HUES6 (cell line): ENCODE results near the gene ST14.

Source experiments
- H3K27ac ChIP-seq: 2 replicates; pipeline ENCODE4 v1.7.0; 2013; ENCODE audit warnings: low read depth, mild to moderate bottlenecking, low read length, inconsistent platforms
- H3K27me3 ChIP-seq: 2 replicates; pipeline ENCODE4 v1.6.1; 2013; ENCODE audit warnings: low read length; ENCODE audit not compliant: control insufficient read depth, insufficient read depth
- H3K36me3 ChIP-seq: 2 replicates; pipeline ENCODE4 v1.6.1; 2013; ENCODE audit warnings: low read length; ENCODE audit not compliant: control insufficient read depth, insufficient read depth
- H3K4me1 ChIP-seq: 2 replicates; pipeline ENCODE4 v1.6.1; 2013; ENCODE audit warnings: low read length; ENCODE audit not compliant: control insufficient read depth, insufficient read depth
- H3K4me3 ChIP-seq: 2 replicates; pipeline ENCODE4 v1.5.1; 2013; ENCODE audit warnings: low read depth, low read length
- H3K9ac ChIP-seq: one replicate; pipeline ENCODE4 v1.6.1; 2013; ENCODE audit warnings: mild to moderate bottlenecking, low read length
- H3K9me3 ChIP-seq: 2 replicates; pipeline ENCODE4 v1.6.1; 2013; ENCODE audit warnings: low read depth, low read length; ENCODE audit not compliant: control insufficient read depth, insufficient read depth

The ST14 gene

DNA sequence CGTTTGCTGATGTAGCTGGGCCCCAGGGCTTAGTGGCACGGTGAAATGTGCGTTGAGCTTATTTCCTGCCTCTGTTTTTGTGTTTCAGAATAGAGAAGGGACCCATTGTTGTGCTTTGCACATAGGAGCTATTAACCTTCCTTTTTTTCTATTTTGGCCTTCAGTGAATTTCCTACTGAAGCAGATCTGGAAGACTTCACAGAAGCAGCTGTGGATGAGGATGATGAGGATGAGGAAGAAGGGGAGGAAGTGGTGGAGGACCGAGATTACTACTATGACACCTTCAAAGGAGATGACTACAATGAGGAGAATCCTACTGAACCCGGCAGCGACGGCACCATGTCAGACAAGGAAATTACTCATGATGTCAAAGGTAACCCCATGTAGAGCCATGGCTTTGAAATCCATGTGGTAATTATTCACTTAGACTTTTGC, 37.4 kb upstream of the ST14 start:
- no peaks in the 10 kb centered on the region for H3K4me1 ChIP-seq
- H3K27me3 ChIP-seq = no peaks in the 10 kb centered on the region
- no peak overlapping the region for H3K27ac ChIP-seq
- peaks cover 85% of the 10 kb centered on the region for H3K36me3 ChIP-seq
- no peaks in the 10 kb centered on the region for H3K9me3 ChIP-seq
- no peak overlapping the region for H3K4me3 ChIP-seq
- no peak overlapping the region for H3K9ac ChIP-seq

DNA sequence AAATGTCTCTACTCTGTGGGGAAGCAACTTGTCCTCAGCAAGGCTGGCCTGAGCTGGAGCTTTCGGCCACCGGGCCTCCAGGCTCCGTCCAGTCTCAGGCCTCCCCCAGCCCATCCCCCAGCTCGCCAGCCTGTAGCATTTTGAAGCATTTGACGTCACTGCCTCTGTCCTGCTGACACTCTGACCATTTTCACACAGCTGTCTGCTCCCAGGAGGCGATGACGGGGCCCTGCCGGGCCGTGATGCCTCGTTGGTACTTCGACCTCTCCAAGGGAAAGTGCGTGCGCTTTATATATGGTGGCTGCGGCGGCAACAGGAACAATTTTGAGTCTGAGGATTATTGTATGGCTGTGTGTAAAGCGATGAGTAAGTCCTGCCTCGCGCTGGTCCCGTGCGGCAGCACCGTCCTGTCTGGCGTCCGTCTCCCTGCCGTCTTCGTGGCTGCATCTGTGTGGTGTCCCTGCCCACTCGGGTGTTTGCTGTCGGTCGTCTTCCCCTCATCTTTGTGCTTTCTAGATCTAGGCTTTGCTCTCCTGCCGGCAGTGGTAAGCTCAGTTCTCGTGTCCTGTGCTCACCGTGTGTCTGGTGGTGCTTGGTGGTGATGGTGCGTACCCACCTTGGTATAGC, 36.1 kb upstream of the ST14 start:
- Histone ChIP-seq H3K27me3 (no peaks in the 10 kb centered on the region), H3K9ac (no peak overlapping the region), H3K4me3 (no peak overlapping the region), H3K9me3 (no peaks in the 10 kb centered on the region), H3K27ac (no peak overlapping the region), H3K4me1 (no peaks in the 10 kb centered on the region), H3K36me3 (peaks cover 94% of the 10 kb centered on the region)

DNA sequence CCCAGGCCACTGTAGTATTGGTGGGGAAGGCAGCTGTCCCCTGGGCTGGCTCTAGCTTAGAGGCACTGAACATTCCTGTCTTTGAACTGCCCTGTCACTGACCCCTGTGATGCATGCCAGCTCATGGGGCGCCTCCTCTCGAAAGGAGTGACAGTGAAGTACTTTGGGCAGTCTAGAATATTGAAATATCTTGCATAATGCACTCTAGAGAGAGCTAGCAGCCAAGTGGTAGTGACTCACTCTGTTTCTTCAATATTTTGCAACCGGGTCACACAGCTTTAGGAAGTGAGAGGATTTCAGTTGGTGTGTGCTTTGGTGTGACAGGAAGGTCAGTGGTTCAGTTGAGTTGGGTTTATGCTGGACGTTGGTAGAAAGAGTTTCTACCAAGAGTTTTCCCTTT, 35.5 kb upstream of the ST14 start:
- Histone ChIP-seq H3K27ac (no peak overlapping the region), H3K9me3 (no peaks in the 10 kb centered on the region), H3K4me1 (no peaks in the 10 kb centered on the region), H3K9ac (no peak overlapping the region), H3K27me3 (no peaks in the 10 kb centered on the region), H3K36me3 (peaks cover 94% of the 10 kb centered on the region), H3K4me3 (no peak overlapping the region)

DNA sequence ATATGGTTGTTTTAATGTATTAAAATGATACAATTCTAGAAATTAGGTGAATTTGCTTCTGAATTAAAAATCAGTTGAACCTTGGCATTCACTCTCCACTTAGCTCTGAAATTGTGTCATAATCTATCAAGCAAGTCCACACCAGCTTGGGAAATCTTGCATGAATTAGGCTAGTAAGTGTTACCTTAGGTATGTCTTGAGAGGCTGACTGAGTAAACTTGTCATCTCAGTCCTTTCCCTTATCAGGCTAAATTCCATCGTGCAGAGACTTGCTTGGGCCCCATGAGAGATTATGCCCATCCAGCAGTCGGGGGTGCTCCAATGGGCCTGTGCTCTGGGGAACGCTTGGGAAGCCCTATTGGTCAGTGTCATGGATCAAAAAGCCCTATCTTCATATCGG, 33.9 kb upstream of the ST14 start:
- no peaks in the 10 kb centered on the region for H3K4me1 ChIP-seq
- peaks cover 98% of the 10 kb centered on the region for H3K36me3 ChIP-seq
- no peak overlapping the region for H3K9ac ChIP-seq
- no peak overlapping the region for H3K4me3 ChIP-seq
- H3K27ac ChIP-seq = no peak overlapping the region
- H3K9me3 ChIP-seq = no peaks in the 10 kb centered on the region
- H3K27me3 ChIP-seq = no peaks in the 10 kb centered on the region

DNA sequence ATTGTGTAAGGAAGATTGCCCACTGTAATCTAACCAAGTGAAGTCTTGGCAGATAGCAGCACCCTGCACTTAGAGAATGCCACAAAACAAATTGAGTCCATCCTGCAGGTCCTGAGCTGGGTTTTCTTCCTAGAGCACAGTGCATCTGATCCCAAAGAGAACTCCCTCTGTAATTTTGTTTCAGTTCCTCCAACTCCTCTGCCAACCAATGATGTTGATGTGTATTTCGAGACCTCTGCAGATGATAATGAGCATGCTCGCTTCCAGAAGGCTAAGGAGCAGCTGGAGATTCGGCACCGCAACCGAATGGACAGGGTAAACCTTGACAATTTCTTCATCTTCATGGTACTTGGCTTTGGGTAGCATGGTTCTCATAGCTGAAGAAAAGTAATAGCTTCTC, 33.1 kb upstream of the ST14 start:
- Histone ChIP-seq H3K36me3 (peaks cover 99% of the 10 kb centered on the region), H3K4me1 (no peaks in the 10 kb centered on the region), H3K27me3 (no peaks in the 10 kb centered on the region), H3K9ac (no peak overlapping the region), H3K4me3 (no peak overlapping the region), H3K27ac (no peak overlapping the region), H3K9me3 (no peaks in the 10 kb centered on the region)

DNA sequence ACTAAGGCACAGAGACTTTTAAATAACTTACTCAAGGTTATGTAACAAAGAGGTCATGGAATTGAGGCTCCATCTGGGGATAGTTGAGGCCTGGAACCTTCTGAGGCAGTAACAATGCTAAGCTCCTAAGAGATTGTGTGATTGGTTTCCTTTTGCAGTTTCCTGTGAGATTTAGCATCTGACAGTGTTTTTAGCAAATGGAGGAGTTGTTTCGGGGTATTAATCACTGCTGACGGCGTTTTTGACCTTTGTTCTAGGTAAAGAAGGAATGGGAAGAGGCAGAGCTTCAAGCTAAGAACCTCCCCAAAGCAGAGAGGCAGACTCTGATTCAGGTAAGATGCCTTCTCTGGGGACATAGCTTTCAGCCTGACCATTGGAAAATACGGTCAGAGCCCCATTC, 32.1 kb upstream of the ST14 start:
- H3K9me3 ChIP-seq = peaks cover under 1% of the 10 kb centered on the region; the same call in 1 of the 2 replicates
- H3K4me3 ChIP-seq = no peak overlapping the region
- H3K27me3 ChIP-seq = no peaks in the 10 kb centered on the region
- H3K27ac ChIP-seq = no peak overlapping the region
- H3K9ac ChIP-seq = no peak overlapping the region
- no peaks in the 10 kb centered on the region for H3K4me1 ChIP-seq
- H3K36me3 ChIP-seq = peaks cover 98% of the 10 kb centered on the region

DNA sequence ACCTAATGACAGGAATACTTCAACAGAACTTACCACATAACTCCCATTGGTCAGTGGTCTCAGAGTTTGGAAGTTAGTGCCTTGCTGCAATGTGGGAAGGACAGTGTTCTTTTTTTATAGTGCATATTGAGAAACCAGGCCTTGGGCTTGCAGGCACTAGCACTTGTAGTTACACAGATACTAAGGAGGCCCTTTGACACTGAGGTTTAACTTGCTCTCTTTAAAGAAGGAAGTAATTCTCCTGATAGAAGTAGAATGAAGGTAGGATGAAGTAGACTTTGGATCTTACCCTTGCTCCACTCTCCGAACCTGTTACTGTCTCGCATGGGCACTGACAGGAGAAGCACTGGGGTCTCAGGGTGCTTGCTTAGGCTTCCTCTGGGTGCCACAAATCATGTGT, 31.0 kb upstream of the ST14 start:
- Histone ChIP-seq H3K27ac (no peak overlapping the region), H3K36me3 (peaks cover 98% of the 10 kb centered on the region)

DNA sequence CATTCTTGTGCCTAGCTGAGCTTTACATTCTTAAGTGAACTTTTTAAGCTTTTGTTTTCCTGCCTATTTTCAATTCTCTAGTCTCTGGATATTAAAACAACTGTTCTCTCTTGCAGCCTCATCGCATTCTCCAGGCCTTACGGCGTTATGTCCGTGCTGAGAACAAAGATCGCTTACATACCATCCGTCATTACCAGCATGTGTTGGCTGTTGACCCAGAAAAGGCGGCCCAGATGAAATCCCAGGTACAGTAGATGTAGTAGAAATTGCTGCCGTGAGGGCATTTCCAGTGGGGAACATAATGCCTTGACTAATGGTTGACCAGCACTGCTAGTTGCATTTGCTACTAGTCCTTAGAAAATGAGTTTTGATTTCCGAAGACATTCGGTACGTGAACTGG, 29.7 kb upstream of the ST14 start:
- Histone ChIP-seq H3K27me3 (no peaks in the 10 kb centered on the region), H3K36me3 (peaks cover 98% of the 10 kb centered on the region), H3K27ac (no peak overlapping the region), H3K4me3 (no peak overlapping the region), H3K9me3 (peaks cover 3% of the 10 kb centered on the region; the same call in 1 of the 2 replicates), H3K4me1 (no peaks in the 10 kb centered on the region), H3K9ac (no peak overlapping the region)

More for the DNA sequence above, 31.0 kb upstream of the ST14 start:
- no peaks in the 10 kb centered on the region for H3K27me3 ChIP-seq
- H3K4me3 ChIP-seq = no peak overlapping the region
- no peaks in the 10 kb centered on the region for H3K4me1 ChIP-seq
- H3K9ac ChIP-seq = no peak overlapping the region
- H3K9me3 ChIP-seq = peaks cover 3% of the 10 kb centered on the region; the same call in 1 of the 2 replicates

DNA sequence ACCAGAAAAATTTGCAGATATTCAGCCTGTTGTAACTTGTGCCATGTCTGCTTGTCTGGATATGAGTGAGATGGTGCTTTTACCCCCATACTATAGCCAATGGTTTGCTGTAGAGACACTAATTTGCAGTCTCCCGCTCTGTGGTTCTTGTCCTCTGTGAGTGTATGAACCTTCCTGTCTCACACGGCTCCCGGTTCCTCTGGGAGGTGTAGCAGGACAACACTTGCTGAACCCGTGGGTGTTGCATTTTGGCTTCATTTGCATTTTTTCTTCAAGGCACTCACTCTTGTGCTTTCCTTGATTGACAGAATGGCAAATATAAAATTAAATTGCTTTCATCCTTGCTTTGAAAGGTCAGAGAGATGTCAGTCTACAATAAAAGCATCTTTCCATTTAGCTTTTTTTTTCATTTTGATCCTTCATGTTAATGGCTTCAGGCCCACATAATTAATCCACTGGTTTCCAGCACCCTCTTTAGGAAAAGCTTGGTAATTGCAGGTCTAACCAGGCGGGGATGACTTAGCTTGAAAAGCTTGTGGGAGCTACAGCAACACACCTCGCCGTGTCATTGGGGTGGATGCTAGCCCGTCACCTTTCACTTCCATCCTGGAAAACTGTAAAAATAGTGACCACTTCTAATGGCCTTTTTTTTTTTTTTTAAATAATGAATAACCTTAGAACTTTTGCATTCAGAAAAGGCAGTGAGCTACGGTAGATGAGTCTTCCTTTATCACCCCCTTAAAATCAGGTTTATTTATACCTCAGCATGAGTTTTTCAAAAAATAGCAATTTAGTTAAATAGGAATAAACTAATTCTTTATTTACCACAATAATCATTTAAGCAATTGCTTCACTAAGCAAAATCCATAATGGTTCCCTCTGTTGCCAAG, 27.4 kb upstream of the ST14 start:
- Histone ChIP-seq H3K4me3 (no peak overlapping the region), H3K27ac (no peak overlapping the region), H3K4me1 (no peaks in the 10 kb centered on the region), H3K27me3 (no peaks in the 10 kb centered on the region), H3K9ac (no peak overlapping the region), H3K36me3 (peaks cover 99% of the 10 kb centered on the region), H3K9me3 (peaks cover 3% of the 10 kb centered on the region; the same call in 1 of the 2 replicates)

DNA sequence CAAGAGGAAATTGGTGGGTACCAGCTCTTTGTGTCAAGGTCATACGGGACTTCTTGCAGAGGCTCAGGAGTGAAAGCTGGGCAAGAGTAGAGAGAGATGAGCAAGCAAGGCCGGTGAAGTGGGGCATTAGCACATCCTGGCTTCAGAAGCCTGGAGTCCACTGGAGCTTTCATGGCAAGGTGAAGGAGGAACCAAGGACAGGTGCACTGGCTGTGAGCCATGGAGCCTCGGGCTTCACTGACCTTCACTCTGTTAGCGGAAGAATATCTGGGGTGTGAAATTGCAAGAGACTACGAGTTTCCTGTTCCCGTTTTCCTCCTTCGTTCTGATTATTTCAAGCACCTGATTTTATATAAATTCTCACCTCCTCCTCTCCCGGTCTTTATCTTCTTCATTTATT, 25.9 kb upstream of the ST14 start:
- H3K9me3 ChIP-seq = peaks cover 3% of the 10 kb centered on the region; the same call in 1 of the 2 replicates
- no peak overlapping the region for H3K4me3 ChIP-seq
- H3K4me1 ChIP-seq = no peaks in the 10 kb centered on the region
- no peak overlapping the region for H3K27ac ChIP-seq
- H3K36me3 ChIP-seq = peaks cover 95% of the 10 kb centered on the region
- H3K27me3 ChIP-seq = no peaks in the 10 kb centered on the region
- H3K9ac ChIP-seq = no peak overlapping the region

DNA sequence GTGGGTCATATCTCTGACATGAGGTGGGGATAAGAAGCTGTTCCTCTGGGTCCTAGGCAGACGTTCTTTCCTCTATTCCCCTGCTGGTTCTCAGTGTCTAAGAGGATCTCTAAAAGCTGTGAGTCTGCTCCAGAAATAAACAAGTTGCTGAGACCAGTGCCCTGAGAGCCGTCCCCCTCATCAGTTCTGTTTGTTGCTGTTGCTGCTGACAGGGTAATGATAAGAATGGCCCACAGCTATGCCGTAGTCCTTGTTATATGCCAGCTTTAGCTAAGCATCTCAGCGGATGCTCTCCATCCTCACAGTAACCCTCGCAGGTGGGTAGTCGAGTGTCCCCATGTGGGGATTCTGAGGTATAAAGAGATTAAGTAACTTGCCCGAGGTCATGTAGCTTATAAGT, 23.5 kb upstream of the ST14 start:
- Histone ChIP-seq H3K9ac (no peak overlapping the region), H3K36me3 (peaks cover 91% of the 10 kb centered on the region), H3K4me1 (no peaks in the 10 kb centered on the region), H3K4me3 (no peak overlapping the region), H3K27me3 (no peaks in the 10 kb centered on the region), H3K27ac (no peak overlapping the region), H3K9me3 (peaks cover 3% of the 10 kb centered on the region; the same call in 1 of the 2 replicates)
